Loucy (cell line): ENCODE data around the gene ALKBH7.

Experiments used
- CTCF ChIP-seq: fragments of 200-600 bp; sonication (generic); conservative IDR thresholded peaks from 2 replicates; pipeline ENCODE4 v1.5.1; 2014; ENCODE audit warnings: mild to moderate bottlenecking, antibody characterized with exemption, low read length
- EZH2phosphoT487 ChIP-seq: fragments of 200-600 bp; IDR thresholded peaks from 2 replicates; pipeline ENCODE4 v1.6.1; 2018; ENCODE audit warnings: antibody characterized with exemption, mild to moderate bottlenecking, moderate library complexity, borderline replicate concordance

- TF ChIP-seq EZH2phosphoT487: no peak
- TF ChIP-seq CTCF: peak; percentile 34; the same call in 1 of the 2 replicates
These were observed 45.3 kb downstream of the ALKBH7 start for GRCh38 chr19:6417713-6418561.
